ENCODE measurements around the gene PPP1CB.

PPP1CB gene

DNA sequence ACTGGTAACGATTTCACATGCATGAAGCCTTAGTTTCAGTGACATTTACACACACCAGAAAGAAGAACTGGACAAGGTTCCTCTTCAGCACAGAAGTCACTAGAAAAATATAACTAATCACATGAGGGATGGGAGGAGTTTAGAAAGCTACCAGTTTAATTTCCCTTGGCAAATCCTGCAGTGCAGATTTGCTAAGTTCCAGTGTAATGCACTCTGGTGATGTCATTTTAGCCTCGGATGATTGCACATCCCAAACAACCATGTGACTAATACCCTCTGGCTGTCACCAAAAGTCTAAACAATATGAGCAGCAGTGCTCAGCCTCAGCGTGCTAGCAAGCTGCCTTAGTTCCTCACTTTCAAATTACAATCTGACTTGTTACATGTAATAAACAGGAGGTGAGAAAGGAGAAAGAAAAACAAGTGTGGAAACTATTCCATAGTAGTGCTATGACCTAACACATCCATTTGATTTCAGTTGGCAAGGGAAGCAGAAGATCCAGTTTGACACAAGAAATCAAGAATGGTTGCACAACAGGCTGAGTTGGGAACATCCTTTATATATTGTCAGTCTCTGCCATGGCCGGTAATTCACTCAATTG is 35.3 kb upstream of the PPP1CB start:
- Histone ChIP-seq H3K27ac (ENCODE audit: low read depth, low read length) (no peak overlapping the region), H3K4me1 (ENCODE audit: control insufficient read depth, low read length) (no peaks in the 10 kb centered on the region), H4K20me1 (ENCODE audit: control insufficient read depth, insufficient read depth, low read depth, low read length) (no peaks in the 10 kb centered on the region), H3K4me2 (ENCODE audit: low read length) (no peak overlapping the region), H3K9me3 (ENCODE audit: control insufficient read depth, insufficient read depth, low read length) (no peaks in the 10 kb centered on the region), H3K9me2 (replicated peaks; ENCODE audit: control insufficient read depth, low read length) (no peaks in the 10 kb centered on the region), H3K4me3 (ENCODE audit: low read length) (no peak overlapping the region), H3K36me3 (ENCODE audit: control insufficient read depth, low read length) (no peaks in the 10 kb centered on the region), H3F3A (ENCODE audit: control insufficient read depth, insufficient read depth) (no peaks in the 10 kb centered on the region), H3K79me2 (ENCODE audit: control insufficient read depth, low read length) (no peaks in the 10 kb centered on the region), H3K27me3 (ENCODE audit: control insufficient read depth, low read length) (peaks cover 7% of the 10 kb centered on the region; the same call in 1 of the 2 replicates)
- no peak for TF ChIP-seq CTCF (IDR thresholded peaks at IDR 0.05; ENCODE audit: low read depth, low read length, poor library complexity, severe bottlenecking)
- no peak for TF ChIP-seq EZH2phosphoT487 (IDR thresholded peaks at IDR 0.05; ENCODE audit: borderline replicate concordance, low read length)

DNA sequence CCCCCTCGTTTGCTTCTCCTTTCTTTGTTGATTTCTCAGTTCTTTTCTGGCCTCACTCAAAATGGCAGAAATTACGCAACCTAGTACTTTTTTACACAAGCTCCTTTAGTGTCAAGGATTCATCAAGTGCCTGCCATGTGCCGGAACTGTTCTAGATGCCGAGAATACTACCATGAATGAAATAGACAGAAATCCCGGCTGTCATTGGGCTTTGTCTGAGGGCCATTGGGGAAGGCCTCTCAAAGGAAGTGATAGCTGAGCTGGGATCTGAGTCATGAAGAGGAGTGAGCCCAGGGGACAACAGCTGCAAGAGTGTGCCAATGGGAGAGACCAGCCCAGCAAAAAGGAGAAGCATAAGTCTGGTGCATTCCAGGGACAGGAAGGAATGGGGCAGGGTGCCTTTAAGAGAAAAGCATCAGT is 34.3 kb upstream of the PPP1CB start:
- Histone ChIP-seq H3F3A (ENCODE audit: control insufficient read depth, insufficient read depth) (no peaks in the 10 kb centered on the region), H3K79me2 (ENCODE audit: control insufficient read depth, low read length) (no peaks in the 10 kb centered on the region), H4K20me1 (ENCODE audit: control insufficient read depth, insufficient read depth, low read depth, low read length) (no peaks in the 10 kb centered on the region), H3K27me3 (ENCODE audit: control insufficient read depth, low read length) (peaks cover 7% of the 10 kb centered on the region; the same call in 1 of the 2 replicates), H3K9me3 (ENCODE audit: control insufficient read depth, insufficient read depth, low read length) (no peaks in the 10 kb centered on the region), H3K9me2 (replicated peaks; ENCODE audit: control insufficient read depth, low read length) (no peaks in the 10 kb centered on the region), H3K36me3 (ENCODE audit: control insufficient read depth, low read length) (no peaks in the 10 kb centered on the region), H3K27ac (ENCODE audit: low read depth, low read length) (no peak overlapping the region), H3K4me1 (ENCODE audit: control insufficient read depth, low read length) (no peaks in the 10 kb centered on the region), H3K4me2 (ENCODE audit: low read length) (no peak overlapping the region), H3K4me3 (ENCODE audit: low read length) (no peak overlapping the region)
- TF ChIP-seq CTCF (IDR thresholded peaks at IDR 0.05; ENCODE audit: low read depth, low read length, poor library complexity, severe bottlenecking), result no peak
- TF ChIP-seq EZH2phosphoT487 (IDR thresholded peaks at IDR 0.05; ENCODE audit: borderline replicate concordance, low read length), result no peak

- no peak overlapping the region for H3K4me3 ChIP-seq (ENCODE audit: low read length)
- H3K36me3 ChIP-seq (ENCODE audit: control insufficient read depth, low read length), result no peaks in the 10 kb centered on the region
- H3K9me2 ChIP-seq (replicated peaks; ENCODE audit: control insufficient read depth, low read length), result no peaks in the 10 kb centered on the region
- H3K4me1 ChIP-seq (ENCODE audit: control insufficient read depth, low read length), result no peaks in the 10 kb centered on the region
- no peaks in the 10 kb centered on the region for H3K79me2 ChIP-seq (ENCODE audit: control insufficient read depth, low read length)
- no peak overlapping the region for H3K4me2 ChIP-seq (ENCODE audit: low read length)
- H3K27ac ChIP-seq (ENCODE audit: low read depth, low read length), result no peak overlapping the region
- H3F3A ChIP-seq (ENCODE audit: control insufficient read depth, insufficient read depth), result no peaks in the 10 kb centered on the region
- peaks cover 7% of the 10 kb centered on the region; the same call in 1 of the 2 replicates for H3K27me3 ChIP-seq (ENCODE audit: control insufficient read depth, low read length)
- no peaks in the 10 kb centered on the region for H4K20me1 ChIP-seq (ENCODE audit: control insufficient read depth, insufficient read depth, low read depth, low read length)
- TF ChIP-seq CTCF (IDR thresholded peaks at IDR 0.05; ENCODE audit: low read depth, low read length, poor library complexity, severe bottlenecking) (no peak), EZH2phosphoT487 (IDR thresholded peaks at IDR 0.05; ENCODE audit: borderline replicate concordance, low read length) (no peak)
- H3K9me3 ChIP-seq (ENCODE audit: control insufficient read depth, insufficient read depth, low read length), result no peaks in the 10 kb centered on the region
Observed at GRCh38 chr2:28720345-28720744, 31.3 kb upstream of the PPP1CB start.

Measured in DOHH2 (cell line).